ENCODE results near the gene GIPR. TPM values are rescaled to one million over a fixed set of nuclear protein-coding genes. Genes with fewer than 3 reads are reported as not detected.

GIPR gene
- total and polyA plus RNA-seq, 2 of the 13 experiments (the other 11 are each of a cell fraction or from before 2014, with no cell fraction given), result 0.15 to 1.2 TPM

DNA sequence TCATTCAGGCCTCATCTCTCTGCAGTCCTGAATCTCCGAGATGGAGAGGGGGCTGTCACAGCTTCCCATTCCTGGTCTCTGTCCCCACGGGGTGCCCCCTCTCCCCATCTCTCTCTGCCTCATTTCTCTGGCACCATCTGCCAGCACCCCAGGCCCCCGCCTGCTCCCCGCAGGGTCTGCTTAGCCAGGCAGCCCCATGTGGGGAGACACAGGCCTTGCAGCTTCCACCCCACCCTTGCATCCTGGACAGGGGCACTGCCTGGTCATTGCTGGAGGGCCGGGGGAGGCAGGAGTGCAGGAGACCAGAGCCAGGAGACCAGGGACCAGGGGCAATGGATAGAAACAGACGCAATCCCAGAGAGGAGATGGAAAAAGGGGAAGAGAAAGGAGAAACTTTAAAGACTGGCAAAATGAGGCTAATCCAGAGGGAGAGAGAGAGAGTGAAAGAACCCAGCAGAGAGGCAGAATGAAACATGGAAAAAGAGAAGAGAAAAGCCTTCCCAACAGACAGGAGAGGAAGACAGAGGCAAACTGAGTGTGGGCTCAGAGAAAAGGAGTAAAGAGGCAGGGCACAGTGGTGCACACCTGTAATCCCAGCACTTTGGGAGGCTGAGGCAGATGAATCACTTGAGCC is 8.8 kb upstream of the GIPR start (continued):
- no peak for TF ChIP-seq ZNF484 (CRISPR knock-in tag; IDR thresholded peaks at IDR 0.05; ENCODE audit: borderline replicate concordance, low read depth)
- no peak for TF ChIP-seq SOX6 (IDR thresholded peaks at IDR 0.05)
- TF ChIP-seq SOX6 (CRISPR knock-in tag; IDR thresholded peaks at IDR 0.05), result no peak

DNA sequence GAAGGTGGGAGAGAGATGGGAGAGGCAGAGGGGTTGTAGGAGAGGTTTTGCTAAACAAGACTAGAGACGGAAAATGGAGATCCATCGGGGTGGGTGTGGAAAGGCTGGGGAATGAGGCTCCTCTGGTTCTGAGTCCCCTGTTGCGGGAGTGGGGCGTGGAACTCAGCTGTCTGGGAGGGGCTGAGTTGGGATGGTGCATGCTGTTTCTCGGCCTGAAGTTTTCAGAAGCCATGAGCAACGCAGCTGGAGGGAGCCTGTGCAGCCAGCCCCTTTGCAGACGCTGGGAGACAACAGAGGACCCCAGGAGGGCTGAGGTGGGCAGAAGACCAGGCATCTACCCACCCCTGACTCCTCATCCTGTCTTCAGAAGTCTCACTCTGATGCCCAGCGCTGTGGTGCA is 7.4 kb upstream of the GIPR start:
- ATAC-seq (no peak), FAIRE-seq (no peak), DNase-seq (ENCODE audit: low spot score) (no peak)
- Histone ChIP-seq H3K27ac (ENCODE audit: extremely low read length, insufficient read depth, low read length) (no peak overlapping the region), H2AFZ (ENCODE audit: low read length) (no peak overlapping the region), H3K9ac (ENCODE audit: insufficient read depth, low read depth, low read length) (no peak overlapping the region), H4K20me1 (ENCODE audit: insufficient read depth, low read length) (no peaks in the 10 kb centered on the region), H3K9me3 (ENCODE audit: low read length) (no peaks in the 10 kb centered on the region), H3K4me1 (ENCODE audit: insufficient read depth, low read length) (peaks cover 44% of the 10 kb centered on the region), H3K79me2 (ENCODE audit: insufficient read depth, low read length) (no peaks in the 10 kb centered on the region), H3K36me3 (replicated peaks in 1 of 2; ENCODE audit: control insufficient read depth in 1 of 2, insufficient read depth in 2 of 2, low read length in 2 of 2) (no peaks in the 10 kb centered on the region), H3K4me2 (ENCODE audit: low read depth, low read length) (no peak overlapping the region), H3K4me3 (replicated peaks in 1 of 3; ENCODE audit: insufficient read depth in 1 of 3, low read depth in 2 of 3, low read length in 3 of 3) (no peak overlapping the region), H3K27me3 (ENCODE audit: control insufficient read depth in 1 of 2, insufficient read depth in 2 of 2, low read length in 2 of 2) (peaks cover 0 to 8% of the 10 kb centered on the region in 2 experiments; a peak in 2 of 5 replicates)
- WGBS (ENCODE audit: low lambda C conversion rate), result 42% methylated on average over 4 of the region's 8 CpGs
- in situ Hi-C loops (cut with HindIII; ENCODE audit: extremely low pct_ligation_motif_present, low pct_unique_long_range_greater_than_20kb) (no loop called here), intact Hi-C loops (cut with micrococcal nuclease; ENCODE audit: unreplicated experiment) (no loop called here)
- BruUV-seq (replicated peaks), result no TSS peak
- ChIA-PET POLR2A (no interaction called here), CTCF (ENCODE audit: low intra/inter-chr PET ratio, low total read pairs) (no interaction called here)
- TF ChIP-seq SP2 (CRISPR knock-in tag; IDR thresholded peaks at IDR 0.05) (no peak), ZSCAN12 (CRISPR knock-in tag; IDR thresholded peaks at IDR 0.05) (no peak), KMT2B (CRISPR knock-in tag; IDR thresholded peaks at IDR 0.05) (no peak), ZBTB21 (CRISPR knock-in tag; IDR thresholded peaks at IDR 0.05) (no peak), TBP (CRISPR knock-in tag; IDR thresholded peaks at IDR 0.05) (no peak), ZNF224 (CRISPR knock-in tag; IDR thresholded peaks at IDR 0.05) (no peak), U2AF2 (IDR thresholded peaks at IDR 0.05; ENCODE audit: low read depth, low read length) (no peak), HOXA7 (CRISPR knock-in tag; IDR thresholded peaks at IDR 0.05) (no peak), CEBPB (IDR thresholded peaks at IDR 0.05; ENCODE audit: borderline replicate concordance, low read depth, low read length) (no peak)
- TF ChIP-seq, protein P1, sequence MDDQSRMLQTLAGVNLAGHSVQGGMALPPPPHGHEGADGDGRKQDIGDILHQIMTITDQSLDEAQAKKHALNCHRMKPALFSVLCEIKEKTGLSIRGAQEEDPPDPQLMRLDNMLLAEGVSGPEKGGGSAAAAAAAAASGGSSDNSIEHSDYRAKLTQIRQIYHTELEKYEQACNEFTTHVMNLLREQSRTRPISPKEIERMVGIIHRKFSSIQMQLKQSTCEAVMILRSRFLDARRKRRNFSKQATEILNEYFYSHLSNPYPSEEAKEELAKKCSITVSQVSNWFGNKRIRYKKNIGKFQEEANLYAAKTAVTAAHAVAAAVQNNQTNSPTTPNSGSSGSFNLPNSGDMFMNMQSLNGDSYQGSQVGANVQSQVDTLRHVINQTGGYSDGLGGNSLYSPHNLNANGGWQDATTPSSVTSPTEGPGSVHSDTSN (CRISPR knock-in tag; IDR thresholded peaks at IDR 0.05; ENCODE audit: borderline replicate concordance), result no peak
